Bronchial epithelial cell (primary cell): ENCODE data around the gene DOLPP1. TPM values are rescaled to one million over a fixed set of nuclear protein-coding genes. Genes with fewer than 3 reads are reported as not detected.
"Not testable (repeated sequence)": the region's sequence is repeated elsewhere in the genome, so short reads cannot be mapped to it uniquely, and the experiment has no call there.

Source experiments
- DNase-seq: peaks from one replicate; pipeline ENCODE4 v3.0.0-alpha.2; 2010; ENCODE audit warnings: low read depth
- FAIRE-seq: peaks from 2 replicates; lab custom pipeline; 2011; peaks lifted over from hg19 to GRCh38; lab: Jason Lieb, UNC
- H3K27me3 ChIP-seq: 2 replicates; pipeline ENCODE4 v1.5.1; 2011; ENCODE audit warnings: low read length; ENCODE audit not compliant: control insufficient read depth, insufficient read depth
- H3K36me3 ChIP-seq: 2 replicates; pipeline ENCODE4 v1.5.1; 2011; ENCODE audit warnings: low read length; ENCODE audit not compliant: control insufficient read depth, insufficient read depth
- H3K4me3 ChIP-seq: 2 replicates; pipeline ENCODE4 v1.5.1; 2011; ENCODE audit warnings: mild to moderate bottlenecking, low read depth, low read length, control low read depth
- CTCF ChIP-seq: IDR thresholded peaks from 2 replicates; pipeline ENCODE4 v1.5.1; 2011; ENCODE audit warnings: mild to moderate bottlenecking, moderate library complexity, low read length, control low read depth, inconsistent platforms; ENCODE audit not compliant: insufficient read depth, severe bottlenecking
- total RNA-seq: library from RNA; depleted of rRNA; stranded (reverse); fragments of >200 nt; gene quantifications from 2 replicates; pipeline ENCODE4 v1.2.1, GENCODE V29; 2014

The DOLPP1 gene
- total RNA-seq, 1 donor from 2014 or later, result 10.8 TPM

- Histone ChIP-seq H3K27me3 (no peaks in the 10 kb centered on the region), H3K4me3 (no peak overlapping the region), H3K36me3 (no peaks in the 10 kb centered on the region)
- no peak for TF ChIP-seq CTCF
- FAIRE-seq (no peak), DNase-seq (no peak)
Observed at GRCh38 chr9:129113645-129114304, 32.9 kb downstream of the DOLPP1 start.

DNA sequence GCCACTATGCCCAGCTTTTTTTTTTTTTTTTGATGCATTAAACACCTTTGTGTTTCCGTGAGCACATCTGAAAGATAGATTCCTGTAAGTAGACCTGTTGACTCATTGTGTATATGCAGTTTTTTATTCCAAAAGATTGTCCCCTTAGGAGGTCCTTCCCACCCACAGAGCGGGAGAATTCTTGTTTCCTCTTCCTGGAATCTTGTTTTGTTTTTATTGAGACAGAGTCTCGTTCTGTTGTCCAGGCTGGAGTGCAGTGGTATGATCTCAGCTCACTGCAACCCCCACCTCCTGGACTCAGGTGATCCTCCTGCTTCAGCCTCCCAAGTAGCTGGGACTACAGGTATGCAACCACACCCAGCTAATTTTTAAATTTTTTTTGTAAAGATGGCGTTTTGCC, 37.9 kb downstream of the DOLPP1 start:
- no peak for DNase-seq
- Histone ChIP-seq H3K27me3 (no peaks in the 10 kb centered on the region), H3K4me3 (no peak overlapping the region), H3K36me3 (peaks cover 6% of the 10 kb centered on the region)
- TF ChIP-seq CTCF, result no peak
- FAIRE-seq, result no peak

DNA sequence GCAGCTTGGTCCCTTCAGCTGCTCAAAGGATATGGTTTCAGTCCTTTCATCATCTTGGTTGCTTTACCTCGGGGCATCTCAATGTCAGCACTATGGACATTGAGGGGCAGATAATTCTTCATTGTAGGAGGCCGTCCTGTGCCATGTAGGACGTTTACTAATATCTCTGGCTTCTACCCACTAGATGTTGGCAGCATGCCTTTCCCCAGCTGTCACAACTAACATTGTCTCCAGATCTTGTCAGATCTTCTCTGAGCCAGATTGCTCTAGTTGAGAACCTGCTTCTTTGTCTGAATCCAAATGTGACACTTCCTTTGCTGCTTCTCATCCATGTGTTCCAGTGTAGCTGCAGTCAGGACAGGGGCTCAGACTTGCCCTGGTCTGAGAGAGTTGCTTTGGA, 40.6 kb downstream of the DOLPP1 start:
- no peak for TF ChIP-seq CTCF
- FAIRE-seq (no peak), DNase-seq (no peak)
- H3K27me3 ChIP-seq, result no peaks in the 10 kb centered on the region
- peaks cover 8% of the 10 kb centered on the region for H3K36me3 ChIP-seq
- H3K4me3 ChIP-seq, result no peak overlapping the region

GRCh38 chr9:129122133-129122532, 41.2 kb downstream of the DOLPP1 start:
- no peak for FAIRE-seq
- Histone ChIP-seq H3K4me3 (no peak overlapping the region), H3K27me3 (no peaks in the 10 kb centered on the region), H3K36me3 (peaks cover 8% of the 10 kb centered on the region)
- TF ChIP-seq CTCF, result no peak
- DNase-seq, result no peak

DNA sequence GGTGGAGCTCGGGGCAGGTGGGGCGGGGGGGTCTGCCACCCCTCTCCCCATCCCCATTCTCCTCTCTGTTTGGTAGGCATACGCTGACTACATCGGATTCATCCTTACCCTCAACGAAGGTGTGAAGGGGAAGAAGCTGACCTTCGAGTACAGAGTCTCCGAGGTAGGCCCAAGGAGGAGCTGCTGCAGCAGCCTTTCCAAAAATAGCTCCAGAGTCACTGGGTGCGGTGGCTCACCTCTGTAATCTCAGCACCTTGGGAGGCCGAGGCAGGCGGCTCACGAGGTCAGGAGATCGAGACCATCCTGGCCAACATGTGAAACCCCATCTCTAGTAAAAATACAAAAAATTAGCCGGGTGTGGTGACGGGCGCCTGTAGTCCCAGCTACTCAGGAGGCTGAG, 42.1 kb downstream of the DOLPP1 start:
- not testable (repeated sequence) for H3K4me3 ChIP-seq, H3K27me3 ChIP-seq, H3K36me3 ChIP-seq, FAIRE-seq, DNase-seq

GRCh38 chr9:129124506-129125069, 43.7 kb downstream of the DOLPP1 start:
- peaks cover 15% of the 10 kb centered on the region for H3K36me3 ChIP-seq
- H3K4me3 ChIP-seq, result no peak overlapping the region
- H3K27me3 ChIP-seq, result no peaks in the 10 kb centered on the region
- no peak for FAIRE-seq
- no peak for TF ChIP-seq CTCF
- DNase-seq, result no peak
